OCI-LY7 (cell line): ENCODE data around the gene NTPCR. TPM values are rescaled to one million over a fixed set of nuclear protein-coding genes. Genes with fewer than 3 reads are reported as not detected.

Source experiments
- BruUV-seq: library from RNA; stranded (reverse); fragments of 400-500 nt; replicated peaks from 2 replicates; lab custom pipeline; 2021; lab: Mats Ljungman, UMichigan
- CTCF ChIA-PET: fragments of 300-600 bp; sonication (Branson Sonifier 250); formaldehyde crosslinking; loops from one replicate; lab custom pipeline; 2022; ENCODE audit warnings: antibody characterized with exemption; ENCODE audit not compliant: unreplicated experiment; lab: Charles Lee
- POLR2A ChIA-PET: fragments of 300-600 bp; sonication (Branson Sonifier 250); formaldehyde crosslinking; loops from one replicate; lab custom pipeline; 2022; ENCODE audit warnings: antibody characterized with exemption; lab: Charles Lee
- DNase-seq: peaks from one replicate; pipeline ENCODE4 v3.0.0-alpha.2; 2015; ENCODE audit warnings: low spot score
- H2AFZ ChIP-seq: fragments of 200-600 bp; sonication (generic), shearing (Covaris generic); 2 replicates; pipeline ENCODE4 v1.6.1; 2014; ENCODE audit warnings: mild to moderate bottlenecking, antibody characterized with exemption, low read length, moderate library complexity
- H3K27ac ChIP-seq: fragments of 200-600 bp; sonication (generic); 2 replicates; pipeline ENCODE4 v1.5.1; 2014; ENCODE audit warnings: mixed run types, low read depth, mild to moderate bottlenecking, moderate library complexity, low read length, inconsistent platforms; ENCODE audit not compliant: poor library complexity, severe bottlenecking
- H3K36me3 ChIP-seq: fragments of 200-600 bp; sonication (generic); 2 replicates; pipeline ENCODE4 v1.6.1; 2014; ENCODE audit warnings: mild to moderate bottlenecking, antibody characterized with exemption, low read length, moderate library complexity, mixed read lengths; ENCODE audit not compliant: insufficient read depth
- H3K4me1 ChIP-seq: fragments of 200-600 bp; sonication (generic); 2 replicates; pipeline ENCODE4 v1.5.1; 2014; ENCODE audit warnings: mild to moderate bottlenecking, low read length; ENCODE audit not compliant: insufficient read depth, poor library complexity, severe bottlenecking
- H3K4me2 ChIP-seq: fragments of 200-600 bp; sonication (generic); 2 replicates; pipeline ENCODE4 v1.6.1; 2014; ENCODE audit warnings: mild to moderate bottlenecking, low read length
- H3K4me3 ChIP-seq: fragments of 200-600 bp; sonication (generic); 2 replicates; pipeline ENCODE4 v1.5.1; 2014; ENCODE audit warnings: mild to moderate bottlenecking, low read depth, low read length; ENCODE audit not compliant: poor library complexity, severe bottlenecking
- H3K79me2 ChIP-seq: fragments of 200-600 bp; sonication (generic); 2 replicates; pipeline ENCODE4 v1.6.1; 2016; ENCODE audit warnings: low read depth, mild to moderate bottlenecking, low read length, moderate library complexity, mixed read lengths; ENCODE audit not compliant: insufficient read depth
- H3K9me2 ChIP-seq: fragments of 200-600 bp; sonication (generic); 2 replicates; pipeline ENCODE4 v1.6.1; 2016; ENCODE audit warnings: mild to moderate bottlenecking, low read length, mixed read lengths; ENCODE audit not compliant: insufficient read depth
- H3K9me3 ChIP-seq: fragments of 200-600 bp; sonication (generic); 2 replicates; pipeline ENCODE4 v1.6.1; 2014; ENCODE audit warnings: mild to moderate bottlenecking, mixed run types, low read length, mixed read lengths
- H4K20me1 ChIP-seq: fragments of 200-600 bp; sonication (generic); 2 replicates; pipeline ENCODE4 v1.6.1; 2014; ENCODE audit warnings: mild to moderate bottlenecking, antibody characterized with exemption, low read length, moderate library complexity, mixed read lengths; ENCODE audit not compliant: insufficient read depth
- EZH2phosphoT487 ChIP-seq: fragments of 200-600 bp; sonication (generic); IDR thresholded peaks from 2 replicates; pipeline ENCODE4 v1.6.1; 2018; ENCODE audit warnings: low read depth, borderline replicate concordance, mild to moderate bottlenecking, mixed run types, antibody characterized with exemption, low read length, moderate library complexity, mixed read lengths
- intact Hi-C: fragments of 100-400 bp; cut with micrococcal nuclease; formaldehyde crosslinking; loops from one replicate; pipeline ENCODE4 v1.10.0; 2022; ENCODE audit not compliant: unreplicated experiment
- total RNA-seq, 2 experiments: library from RNA; depleted of rRNA in 1 of 2; stranded (reverse); fragments of >200 nt in 1 of 2; shearing (Covaris generic) in 1 of 2; gene quantifications; 2 replicates each; pipeline ENCODE4 v1.2.3, GENCODE V29; 2014 to 2022
- TF ChIP-seq, protein P1 (sequence below): fragments of 200-600 bp; sonication (generic); conservative IDR thresholded peaks from 2 replicates; pipeline ENCODE4 v1.5.1; 2014; ENCODE audit warnings: mild to moderate bottlenecking, antibody characterized with exemption, low read length, moderate library complexity, mixed read lengths

Gene NTPCR
- total RNA-seq, 2 experiments from 2014 or later: 17.3 to 39.1 TPM

DNA sequence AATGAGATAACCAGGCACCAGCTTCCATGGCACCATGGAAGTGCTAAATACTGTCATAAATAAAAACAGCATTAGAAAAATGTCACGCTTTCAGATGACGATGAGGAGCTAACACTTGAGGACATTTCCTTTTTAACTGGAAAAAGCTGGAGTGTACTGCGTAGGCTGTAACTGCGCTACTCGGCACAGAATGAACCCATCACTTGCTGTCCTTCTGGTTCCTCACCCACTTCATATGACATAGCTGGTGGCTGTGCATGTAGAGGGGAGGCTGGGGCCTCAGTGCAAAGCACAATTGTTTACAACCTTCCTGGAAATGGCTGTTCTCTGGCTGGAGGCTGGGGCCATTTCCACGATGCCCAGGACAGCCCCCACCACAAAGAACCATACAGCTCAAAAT is 55.7 kb downstream of the NTPCR start:
- Histone ChIP-seq H2AFZ (no peak overlapping the region), H3K4me1 (no peaks in the 10 kb centered on the region), H3K27ac (no peak overlapping the region), H3K9me2 (no peaks in the 10 kb centered on the region), H3K36me3 (no peaks in the 10 kb centered on the region), H3K4me3 (no peak overlapping the region), H4K20me1 (no peaks in the 10 kb centered on the region), H3K4me2 (no peak overlapping the region), H3K9me3 (no peaks in the 10 kb centered on the region), H3K79me2 (no peaks in the 10 kb centered on the region)
- ChIA-PET POLR2A (interaction anchor here (0.6 kb wide), 1 partner anchor 1217 kb away, joined by 4 read pairs; no protein-coding TSS in a partner anchor), CTCF (no interaction called here)
- intact Hi-C loops: no loop called here
- TF ChIP-seq EZH2phosphoT487: no peak
- TF ChIP-seq, protein P1, sequence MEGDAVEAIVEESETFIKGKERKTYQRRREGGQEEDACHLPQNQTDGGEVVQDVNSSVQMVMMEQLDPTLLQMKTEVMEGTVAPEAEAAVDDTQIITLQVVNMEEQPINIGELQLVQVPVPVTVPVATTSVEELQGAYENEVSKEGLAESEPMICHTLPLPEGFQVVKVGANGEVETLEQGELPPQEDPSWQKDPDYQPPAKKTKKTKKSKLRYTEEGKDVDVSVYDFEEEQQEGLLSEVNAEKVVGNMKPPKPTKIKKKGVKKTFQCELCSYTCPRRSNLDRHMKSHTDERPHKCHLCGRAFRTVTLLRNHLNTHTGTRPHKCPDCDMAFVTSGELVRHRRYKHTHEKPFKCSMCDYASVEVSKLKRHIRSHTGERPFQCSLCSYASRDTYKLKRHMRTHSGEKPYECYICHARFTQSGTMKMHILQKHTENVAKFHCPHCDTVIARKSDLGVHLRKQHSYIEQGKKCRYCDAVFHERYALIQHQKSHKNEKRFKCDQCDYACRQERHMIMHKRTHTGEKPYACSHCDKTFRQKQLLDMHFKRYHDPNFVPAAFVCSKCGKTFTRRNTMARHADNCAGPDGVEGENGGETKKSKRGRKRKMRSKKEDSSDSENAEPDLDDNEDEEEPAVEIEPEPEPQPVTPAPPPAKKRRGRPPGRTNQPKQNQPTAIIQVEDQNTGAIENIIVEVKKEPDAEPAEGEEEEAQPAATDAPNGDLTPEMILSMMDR: no peak
- DNase-seq: no peak
- BruUV-seq: no TSS peak

DNA sequence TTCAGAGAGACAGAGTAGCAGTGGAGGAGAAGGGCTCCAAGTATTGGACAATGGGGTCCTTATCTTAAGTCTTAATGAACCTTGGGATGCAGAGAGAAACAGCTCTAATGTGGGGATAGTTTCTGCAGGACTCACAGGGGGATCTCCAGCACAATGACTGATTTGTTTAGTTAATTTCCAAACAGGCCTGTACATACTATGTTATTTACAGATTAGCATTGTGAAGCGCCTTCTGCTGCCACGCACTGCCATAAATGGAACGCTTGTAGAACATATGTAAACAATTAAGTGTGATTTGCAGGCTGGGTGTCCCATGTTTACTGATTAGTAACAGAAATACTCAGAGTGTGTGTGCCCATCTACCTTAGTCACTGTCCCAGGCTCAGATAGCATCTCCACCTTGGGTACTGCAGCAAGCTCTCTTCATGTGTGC is 56.1 kb downstream of the NTPCR start:
- no peak overlapping the region for H3K4me3 ChIP-seq
- no peak overlapping the region for H3K4me2 ChIP-seq
- no peaks in the 10 kb centered on the region for H3K9me3 ChIP-seq
- no peaks in the 10 kb centered on the region for H3K9me2 ChIP-seq
- ChIA-PET POLR2A (interaction anchor here (0.6 kb wide), 1 partner anchor 1217 kb away, joined by 4 read pairs; no protein-coding TSS in a partner anchor), CTCF (no interaction called here)
- intact Hi-C loops: no loop called here
- no peaks in the 10 kb centered on the region for H3K4me1 ChIP-seq
- no TSS peak for BruUV-seq
- TF ChIP-seq, protein P1: no peak
- no peak for TF ChIP-seq EZH2phosphoT487
- no peak for DNase-seq
- H3K36me3 ChIP-seq: no peaks in the 10 kb centered on the region
- no peak overlapping the region for H3K27ac ChIP-seq
- no peaks in the 10 kb centered on the region for H3K79me2 ChIP-seq
- H2AFZ ChIP-seq: no peak overlapping the region
- H4K20me1 ChIP-seq: no peaks in the 10 kb centered on the region

DNA sequence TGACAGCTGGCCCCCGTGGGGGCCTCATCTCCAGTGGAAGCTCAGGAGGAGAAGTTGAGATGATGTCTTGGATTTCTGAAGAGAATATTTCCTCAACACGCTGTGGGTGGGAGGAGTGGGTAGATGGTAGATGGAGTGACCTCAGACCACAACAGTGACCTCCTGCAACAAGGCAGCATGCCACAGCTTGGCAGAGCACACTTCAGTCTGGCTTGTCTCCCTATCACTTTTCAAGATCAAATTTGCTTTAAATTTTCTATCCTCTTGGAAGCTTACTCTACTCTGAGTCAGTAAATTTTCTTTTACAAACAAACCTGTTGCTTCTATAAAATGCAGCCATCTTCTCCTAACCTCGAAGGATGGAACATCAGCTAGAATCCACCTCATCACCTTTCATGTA is 59.7 kb downstream of the NTPCR start:
- Histone ChIP-seq H3K27ac (no peak overlapping the region), H3K36me3 (no peaks in the 10 kb centered on the region), H3K79me2 (no peaks in the 10 kb centered on the region), H3K4me1 (no peaks in the 10 kb centered on the region), H4K20me1 (no peaks in the 10 kb centered on the region), H3K4me3 (no peak overlapping the region), H3K4me2 (no peak overlapping the region), H3K9me3 (no peaks in the 10 kb centered on the region), H2AFZ (no peak overlapping the region), H3K9me2 (no peaks in the 10 kb centered on the region)
- POLR2A ChIA-PET: no interaction called here
- no TSS peak for BruUV-seq
- no peak for DNase-seq
- CTCF ChIA-PET: no interaction called here
- intact Hi-C loops: no loop called here
- TF ChIP-seq EZH2phosphoT487: no peak
- TF ChIP-seq, protein P1: no peak
